ENCODE results near the gene KIF1A. TPM values are rescaled to one million over a fixed set of nuclear protein-coding genes. Genes with fewer than 3 reads are reported as not detected.
A peak's percentile ranks its signal among the peaks of the same experiment; 100 is the strongest.

The KIF1A gene
- total RNA-seq, 3 donors from 2014 or later = 1.5 to 17.2 (median 1.9) TPM

GRCh38 chr2:240786871-240787311, 33.1 kb downstream of the KIF1A start:
- Histone ChIP-seq H3K9me3 (no peaks in the 10 kb centered on the region), H3K4me1 (ENCODE audit: low read depth) (no peaks in the 10 kb centered on the region), H3K36me3 (ENCODE audit: low read depth) (no peaks in the 10 kb centered on the region), H3K4me3 (no peak overlapping the region)
- intact Hi-C loops (cut with DNase I, micrococcal nuclease) = no loop called here
- no peak for TF ChIP-seq CTCF (IDR thresholded peaks at IDR 0.05)
- DNase-seq = peak in 2 of 3 donors; percentile 13 to 43
- no peak for ATAC-seq

DNA sequence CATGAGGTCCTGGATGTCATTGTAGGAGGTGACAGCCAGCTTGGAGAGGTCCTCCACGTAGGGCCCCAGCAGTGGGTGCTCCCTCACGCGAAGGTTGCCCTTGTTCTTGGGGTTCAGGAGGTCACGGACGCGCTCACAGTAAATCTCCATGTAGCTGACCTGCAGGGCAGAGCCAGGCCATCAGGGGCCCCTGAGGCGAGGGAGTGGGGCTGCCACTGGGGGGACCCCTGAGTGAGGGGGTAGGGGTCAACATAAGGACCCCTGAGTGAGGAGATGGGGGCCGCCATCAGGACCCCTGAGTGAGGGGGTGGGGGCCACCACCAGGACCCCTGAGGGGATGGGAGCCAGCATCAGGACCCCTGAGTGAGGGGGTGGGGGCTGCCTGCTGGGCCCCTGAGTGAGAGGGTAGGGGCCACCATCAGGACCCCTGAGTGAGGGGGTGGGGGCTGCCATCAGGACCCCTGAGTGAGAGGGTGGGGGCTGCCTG, 33.6 kb downstream of the KIF1A start:
- H3K4me3 ChIP-seq = no peak overlapping the region
- intact Hi-C loops (cut with DNase I, micrococcal nuclease) = no loop called here
- H3K9me3 ChIP-seq = no peaks in the 10 kb centered on the region
- DNase-seq = peak in 2 of 3 donors; percentile 5 to 48
- no peaks in the 10 kb centered on the region for H3K4me1 ChIP-seq (ENCODE audit: low read depth)
- ATAC-seq = peak; percentile 44
- H3K36me3 ChIP-seq (ENCODE audit: low read depth) = no peaks in the 10 kb centered on the region
- no peak for TF ChIP-seq CTCF (IDR thresholded peaks at IDR 0.05)

- intact Hi-C loops (cut with DNase I, micrococcal nuclease) = no loop called here
- Histone ChIP-seq H3K4me3 (no peak overlapping the region), H3K36me3 (ENCODE audit: low read depth) (no peaks in the 10 kb centered on the region), H3K4me1 (ENCODE audit: low read depth) (no peaks in the 10 kb centered on the region), H3K9me3 (no peaks in the 10 kb centered on the region)
- ATAC-seq = no peak
- DNase-seq = peak in 2 of 3 donors; percentile 12 to 27
- TF ChIP-seq CTCF (IDR thresholded peaks at IDR 0.05) = no peak
Observed at GRCh38 chr2:240785424-240786335, 34.3 kb downstream of the KIF1A start.

GRCh38 chr2:240784629-240785423, 35.2 kb downstream of the KIF1A start:
- ATAC-seq = no peak
- Histone ChIP-seq H3K9me3 (no peaks in the 10 kb centered on the region), H3K4me3 (no peak overlapping the region), H3K36me3 (ENCODE audit: low read depth) (no peaks in the 10 kb centered on the region), H3K4me1 (ENCODE audit: low read depth) (no peaks in the 10 kb centered on the region)
- DNase-seq = peak in 2 of 3 donors; percentile 10 to 30
- TF ChIP-seq CTCF (IDR thresholded peaks at IDR 0.05) = no peak
- intact Hi-C loops (cut with DNase I, micrococcal nuclease) = no loop called here

- DNase-seq (peak in 1 of 3 donors; percentile 31), ATAC-seq (no peak)
- no peaks in the 10 kb centered on the region for H3K9me3 ChIP-seq
- no peak overlapping the region for H3K4me3 ChIP-seq
- H3K4me1 ChIP-seq (ENCODE audit: low read depth) = no peaks in the 10 kb centered on the region
- no peak for TF ChIP-seq CTCF (IDR thresholded peaks at IDR 0.05)
- intact Hi-C loops (cut with DNase I, micrococcal nuclease) = no loop called here
- no peaks in the 10 kb centered on the region for H3K36me3 ChIP-seq (ENCODE audit: low read depth)
Observed at GRCh38 chr2:240783819-240784621, 36.0 kb downstream of the KIF1A start.
